ENCODE results near the gene PELI3. TPM values are rescaled to one million over a fixed set of nuclear protein-coding genes. Genes with fewer than 3 reads are reported as not detected.
"Not testable (repeated sequence)": the region's sequence is repeated elsewhere in the genome, so short reads cannot be mapped to it uniquely, and the experiment has no call there.

PELI3 gene
- total and polyA plus RNA-seq, 8 donors: 3.0 to 19.9 (median 7.0) TPM

- ATAC-seq (no peak), FAIRE-seq (no peak), DNase-seq (no peak)
- Histone ChIP-seq H3K4me1 (no peaks in the 10 kb centered on the region), H3K9me3 (no peaks in the 10 kb centered on the region), H3K27me3 (no peaks in the 10 kb centered on the region), H3K36me3 (no peaks in the 10 kb centered on the region), H3K27ac (no peak overlapping the region), H3K4me3 (no peak overlapping the region)
- intact Hi-C loops (cut with DNase I): no loop called here
- 81 to 89% methylated on average over 2 of the region's 2 CpGs for WGBS, 2 donors
- no peak for TF ChIP-seq CTCF (IDR thresholded peaks at IDR 0.05)
Measured at GRCh38 chr11:66428933-66429332, 37.8 kb upstream of the PELI3 start.

- H3K9me3 ChIP-seq: no peaks in the 10 kb centered on the region
- intact Hi-C loops (cut with DNase I): no loop called here
- ATAC-seq: peak; percentile 61 to 93 (median 90)
- H3K4me3 ChIP-seq: no peak overlapping the region
- H3K4me1 ChIP-seq: no peaks in the 10 kb centered on the region
- peaks cover 0 to 2% (median 0%) of the 10 kb centered on the region in 3 donors for H3K36me3 ChIP-seq
- WGBS, 2 donors: 31 to 32% methylated on average over 9 of the region's 9 CpGs
- TF ChIP-seq CTCF (IDR thresholded peaks at IDR 0.05): peak; percentile 59 to 71 (median 63)
- no peak overlapping the region for H3K27ac ChIP-seq
- H3K27me3 ChIP-seq: no peaks in the 10 kb centered on the region
- no peak for FAIRE-seq
- DNase-seq: peak; percentile 29 to 85 (median 64)
Measured at GRCh38 chr11:66429983-66430602, 36.6 kb upstream of the PELI3 start.

GRCh38 chr11:66431287-66431686, 35.4 kb upstream of the PELI3 start:
- intact Hi-C loops (cut with DNase I); H3K36me3 ChIP-seq: not testable (repeated sequence)

GRCh38 chr11:66431871-66432329, 34.8 kb upstream of the PELI3 start:
- DNase-seq; H3K27me3 ChIP-seq; FAIRE-seq; H3K9me3 ChIP-seq; H3K4me1 ChIP-seq; H3K36me3 ChIP-seq; ATAC-seq; H3K4me3 ChIP-seq; intact Hi-C loops (cut with DNase I); H3K27ac ChIP-seq: not testable (repeated sequence)
- 83 to 87% methylated on average over 8 of the region's 8 CpGs for whole genome bisulfite sequencing, 2 donors

More at GRCh38 chr11:66431287-66431686, 35.4 kb upstream of the PELI3 start:
- not testable (repeated sequence) for ATAC-seq, H3K4me3 ChIP-seq, H3K4me1 ChIP-seq, DNase-seq, H3K27me3 ChIP-seq, FAIRE-seq, H3K9me3 ChIP-seq, H3K27ac ChIP-seq

GRCh38 chr11:66432597-66432996, 34.1 kb upstream of the PELI3 start:
- Histone ChIP-seq H3K27me3 (no peaks in the 10 kb centered on the region), H3K27ac (no peak overlapping the region), H3K36me3 (peaks cover 0 to 6% (median 0%) of the 10 kb centered on the region in 3 donors), H3K4me1 (peaks cover 0 to under 1% (median under 1%) of the 10 kb centered on the region in 3 donors), H3K9me3 (no peaks in the 10 kb centered on the region), H3K4me3 (no peak overlapping the region)
- FAIRE-seq (no peak), DNase-seq (no peak), ATAC-seq (no peak)
- WGBS, 2 donors: 88 to 92% methylated on average over 7 of the region's 7 CpGs
- no peak for TF ChIP-seq CTCF (IDR thresholded peaks at IDR 0.05)
- intact Hi-C loops (cut with DNase I): no loop called here

- H3K4me3 ChIP-seq: peak overlapping the region; percentile 67 to 91 (median 90)
- H3K9me3 ChIP-seq: no peaks in the 10 kb centered on the region
- peak overlapping the region in 2 of 4 donors; percentile 62 to 72 for H3K27ac ChIP-seq
- ATAC-seq: no peak
- no peak for TF ChIP-seq CTCF (IDR thresholded peaks at IDR 0.05)
- H3K27me3 ChIP-seq: no peaks in the 10 kb centered on the region
- intact Hi-C loops (cut with DNase I): no loop called here
- 4% methylated on average over 11 to 12 of the region's 12 CpGs for WGBS, 2 donors
- peaks cover 0 to 6% (median 0%) of the 10 kb centered on the region in 3 donors for H3K36me3 ChIP-seq
- DNase-seq: no peak
- FAIRE-seq: no peak
- peaks cover 0 to 8% (median 7%) of the 10 kb centered on the region in 3 donors for H3K4me1 ChIP-seq
Measured at GRCh38 chr11:66437979-66438503, 28.7 kb upstream of the PELI3 start.
